Adrenal gland (tissue), 12 donors: ENCODE measurements around the gene PALMD. TPM values are rescaled to one million over a fixed set of nuclear protein-coding genes. Genes with fewer than 3 reads are reported as not detected.

Experiments used
- DNase-seq, 7 donors: peaks; one replicate each; pipeline ENCODE4 v3.0.0-alpha.2; 2019 to 2020
- H3K27ac ChIP-seq, 5 donors: fragments of 200-600 bp; sonication (generic) in 4 of 5; 1 replicate in 3 of 5; 2 replicates in 2 of 5; pipeline versions ENCODE4 v1.5.1 to v1.8.0; 2016 to 2020; ENCODE audit warnings: mild to moderate bottlenecking in 1 of 5
- H3K27me3 ChIP-seq: fragments of 200-600 bp; 2 replicates; pipeline ENCODE4 v1.8.0; 2021
- H3K36me3 ChIP-seq, 2 donors: fragments of 200-600 bp; replicated peaks in 1 of 2; 1 replicate in 1 of 2; 2 replicates in 1 of 2; pipeline versions ENCODE4 v1.5.1 to v1.8.0; 2018 to 2022
- H3K4me1 ChIP-seq, 2 donors: fragments of 200-600 bp; replicated peaks in 1 of 2; 1 replicate in 1 of 2; 2 replicates in 1 of 2; pipeline versions ENCODE4 v1.5.1 to v1.8.0; 2018 to 2021
- H3K4me3 ChIP-seq, 4 donors: fragments of 200-600 bp; sonication (generic) in 3 of 4; one replicate each; pipeline ENCODE4 v1.5.1; 2016 to 2018
- H3K9me3 ChIP-seq, 3 donors: fragments of 200-600 bp; sonication (generic) in 1 of 3; replicated peaks in 1 of 3; 1 replicate in 2 of 3; 2 replicates in 1 of 3; pipeline versions ENCODE4 v1.5.1 to v1.8.0; 2016 to 2021
- POLR2A ChIP-seq, 2 donors: fragments of 450-650 bp; IDR thresholded peaks; one replicate each; pipeline ENCODE4 v1.6.1; 2017; ENCODE audit warnings: antibody characterized with exemption in 2 of 2, mild to moderate bottlenecking in 2 of 2, moderate library complexity in 1 of 2
- WGBS, 4 donors: extraction: QIAGEN DNeasy Blood & Tissue Kit in 2 of 4; methylation state at CpG; one replicate each; pipeline versions ENCODE4 v1.1.5 to v1.1.7; 2013 to 2017; 5-methylcytosine and 5-hydroxymethylcytosine counted together
- intact Hi-C, 2 donors: fragments of 100-400 bp; cut with DNase I; formaldehyde crosslinking; loops; one replicate each; pipeline versions ENCODE4 v1.14.1 to v1.15.0; 2022 to 2023
- polyA plus RNA-seq, 3 donors: library from polyadenylated mRNA; stranded (reverse); fragments of 200-250 nt in 2 of 3; fragments of 350-450 nt in 1 of 3; fragmentation: Illumina TruSeq in 1 of 3; extraction: RNeasy Lipid Tissue Mini Kit (QIAGEN cat#74804) in 1 of 3; gene quantifications; one replicate each; pipeline ENCODE4 v1.2.3, GENCODE V29; 2013 to 2014
- total RNA-seq, 9 donors: library from RNA; depleted of rRNA in 4 of 9; stranded (reverse); fragments of >200 nt in 4 of 9; fragments of 120-200 nt in 1 of 9; fragmentation: NEBNext Ultra II Directional in 1 of 9; extraction: Animal tissue kit (Norgen Biotek cat#: 25700) in 1 of 9; gene quantifications; one replicate each; pipeline versions ENCODE4 v1.1.0 to v1.2.4, GENCODE V29; 2013 to 2023
- TF ChIP-seq, protein P1 (sequence below), 6 experiments: fragments of 450-650 bp in 4 of 6; fragments of 200-600 bp in 2 of 6; sonication (generic) in 1 of 6; IDR thresholded peaks; 1 replicate in 5 of 6; 2 replicates in 1 of 6; pipeline versions ENCODE4 v1.5.1 to v1.8.0; 2016 to 2021; ENCODE audit warnings: antibody characterized with exemption in 6 of 6, mild to moderate bottlenecking in 2 of 6, moderate library complexity in 1 of 6
- donor health status: healthy with polysubstance abuse.
- donor health status: Bipolar disorder and iron deficiency.
- donor health status: DM: yes; HTN: yes; CAD: no.
- donor health status: DM: no; HTN: no; CAD: no.
- donor health status: DM: no; HTN: no; CAD: no.
- donor health status: DM: yes; HTN: yes; CAD: no.

PALMD gene
- total and polyA plus RNA-seq, 12 donors: 35.8 to 189 (median 66.0) TPM

DNA sequence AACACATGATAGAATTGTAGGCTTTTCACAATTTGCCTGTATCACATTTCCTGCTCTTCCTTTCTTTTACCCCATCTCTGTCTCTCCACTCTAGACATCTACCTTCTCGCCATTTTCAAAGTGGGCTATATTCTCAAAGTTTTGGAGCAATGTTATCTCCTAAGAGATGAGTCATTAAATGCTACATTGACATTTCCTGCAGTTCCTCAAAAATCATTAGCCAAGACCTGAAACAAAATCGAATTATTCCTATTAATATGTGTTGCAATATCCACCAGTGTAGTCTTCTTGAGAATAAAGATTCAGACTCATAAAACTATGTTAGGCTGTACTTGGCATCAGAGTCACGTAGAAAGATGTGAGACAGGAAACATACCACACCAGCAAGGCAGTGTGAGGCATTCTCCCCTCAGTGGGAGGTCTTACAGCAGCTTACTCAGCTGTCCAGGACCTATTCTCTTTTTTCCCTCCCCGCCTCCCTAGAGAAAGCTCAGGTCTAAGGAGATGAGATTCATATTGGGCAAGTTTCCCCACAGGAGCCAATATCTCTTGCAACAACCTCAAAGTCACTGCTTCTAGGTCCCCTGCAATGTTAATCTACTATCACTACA, 81.8 kb downstream of the PALMD start:
- peaks cover 0 to 10% of the 10 kb centered on the region in 2 donors for H3K4me1 ChIP-seq
- no peaks in the 10 kb centered on the region for H3K9me3 ChIP-seq
- TF ChIP-seq POLR2A (IDR thresholded peaks at IDR 0.05): no peak
- TF ChIP-seq, protein P1, sequence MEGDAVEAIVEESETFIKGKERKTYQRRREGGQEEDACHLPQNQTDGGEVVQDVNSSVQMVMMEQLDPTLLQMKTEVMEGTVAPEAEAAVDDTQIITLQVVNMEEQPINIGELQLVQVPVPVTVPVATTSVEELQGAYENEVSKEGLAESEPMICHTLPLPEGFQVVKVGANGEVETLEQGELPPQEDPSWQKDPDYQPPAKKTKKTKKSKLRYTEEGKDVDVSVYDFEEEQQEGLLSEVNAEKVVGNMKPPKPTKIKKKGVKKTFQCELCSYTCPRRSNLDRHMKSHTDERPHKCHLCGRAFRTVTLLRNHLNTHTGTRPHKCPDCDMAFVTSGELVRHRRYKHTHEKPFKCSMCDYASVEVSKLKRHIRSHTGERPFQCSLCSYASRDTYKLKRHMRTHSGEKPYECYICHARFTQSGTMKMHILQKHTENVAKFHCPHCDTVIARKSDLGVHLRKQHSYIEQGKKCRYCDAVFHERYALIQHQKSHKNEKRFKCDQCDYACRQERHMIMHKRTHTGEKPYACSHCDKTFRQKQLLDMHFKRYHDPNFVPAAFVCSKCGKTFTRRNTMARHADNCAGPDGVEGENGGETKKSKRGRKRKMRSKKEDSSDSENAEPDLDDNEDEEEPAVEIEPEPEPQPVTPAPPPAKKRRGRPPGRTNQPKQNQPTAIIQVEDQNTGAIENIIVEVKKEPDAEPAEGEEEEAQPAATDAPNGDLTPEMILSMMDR (IDR thresholded peaks at IDR 0.05): no peak
- intact Hi-C loops: no loop called here
- no peaks in the 10 kb centered on the region for H3K27me3 ChIP-seq
- 66 to 76% (median 75%) methylated on average over 4 of the region's 4 CpGs for WGBS, 4 donors
- no peaks in the 10 kb centered on the region for H3K36me3 ChIP-seq
- no peak overlapping the region for H3K4me3 ChIP-seq
- no peak for DNase-seq
- H3K27ac ChIP-seq: peak overlapping the region in 3 of 5 donors; percentile 10 to 40 (median 35)

DNA sequence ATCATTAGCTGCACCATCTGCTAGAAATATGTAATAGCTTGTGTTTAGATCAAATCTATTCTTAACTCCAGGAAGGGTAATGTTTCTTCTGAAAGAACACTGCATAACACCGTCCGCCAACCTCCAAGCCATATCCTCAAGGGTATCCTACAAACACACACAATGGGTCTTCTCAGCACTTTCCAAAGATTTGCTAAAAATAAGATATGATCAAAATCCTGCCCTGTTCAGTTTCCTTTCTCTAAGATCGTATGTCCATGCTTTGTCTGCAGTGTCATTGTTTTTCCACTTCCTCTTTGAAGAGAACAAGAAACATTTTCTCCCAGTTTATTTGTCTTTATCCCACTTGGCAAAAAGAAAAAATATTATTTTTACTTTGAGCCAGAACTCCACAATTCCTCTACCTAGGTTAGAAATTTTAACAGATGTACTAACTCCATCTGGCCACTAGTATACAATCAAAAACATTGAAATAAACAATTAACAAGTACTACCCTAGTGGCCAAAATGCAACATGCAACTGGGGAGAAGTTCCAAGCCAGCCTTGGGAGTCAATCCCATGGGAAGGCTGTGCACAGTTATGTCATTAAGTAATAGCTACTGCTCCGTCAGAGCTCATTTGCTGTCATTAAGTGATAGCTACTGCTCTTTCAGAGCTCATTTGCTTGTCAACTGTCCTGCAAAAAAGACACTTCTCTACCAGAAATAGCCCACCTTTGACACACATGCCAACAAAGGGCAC, 82.8 kb downstream of the PALMD start:
- Histone ChIP-seq H3K27ac (peak overlapping the region in 3 of 5 donors; percentile 35 to 53 (median 40)), H3K4me1 (peaks cover 0 to 10% of the 10 kb centered on the region in 2 donors), H3K36me3 (no peaks in the 10 kb centered on the region), H3K9me3 (no peaks in the 10 kb centered on the region), H3K27me3 (no peaks in the 10 kb centered on the region), H3K4me3 (peak overlapping the region in 1 of 4 donors; percentile 5)
- intact Hi-C loops: no loop called here
- TF ChIP-seq, protein P1 (IDR thresholded peaks at IDR 0.05): peak in 5 of 6 experiments; percentile 30 to 53 (median 39)
- TF ChIP-seq POLR2A (IDR thresholded peaks at IDR 0.05): no peak
- WGBS, 4 donors: 65 to 69% (median 67%) methylated on average over 4 of the region's 4 CpGs
- no peak for DNase-seq

DNA sequence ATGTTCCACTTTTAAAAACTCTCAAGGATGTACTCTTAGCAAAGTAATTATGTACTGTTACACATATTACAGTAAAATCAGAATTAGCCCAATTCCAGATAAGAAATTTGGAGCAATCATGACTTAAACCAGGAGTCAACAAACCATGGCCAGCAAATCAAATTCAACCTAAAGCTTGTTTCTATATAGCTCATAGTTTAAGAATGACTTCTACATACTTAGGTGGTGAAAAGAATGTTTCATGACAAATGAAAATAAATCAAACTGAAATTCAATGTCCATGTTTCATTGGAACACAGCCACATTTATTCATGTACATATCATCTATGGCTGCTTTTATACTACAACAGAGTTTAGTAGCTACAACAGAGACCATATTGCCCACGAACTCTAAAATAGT, 85.5 kb downstream of the PALMD start:
- WGBS, 4 donors: 88 to 96% (median 92%) methylated on average over 1 of the region's 1 CpG
- no peak for TF ChIP-seq POLR2A (IDR thresholded peaks at IDR 0.05)
- TF ChIP-seq, protein P1 (IDR thresholded peaks at IDR 0.05): no peak
- no peak for DNase-seq
- Histone ChIP-seq H3K4me3 (no peak overlapping the region), H3K36me3 (no peaks in the 10 kb centered on the region), H3K27me3 (no peaks in the 10 kb centered on the region), H3K27ac (no peak overlapping the region), H3K9me3 (no peaks in the 10 kb centered on the region), H3K4me1 (peaks cover 0 to 10% of the 10 kb centered on the region in 2 donors)
- intact Hi-C loops: no loop called here

DNA sequence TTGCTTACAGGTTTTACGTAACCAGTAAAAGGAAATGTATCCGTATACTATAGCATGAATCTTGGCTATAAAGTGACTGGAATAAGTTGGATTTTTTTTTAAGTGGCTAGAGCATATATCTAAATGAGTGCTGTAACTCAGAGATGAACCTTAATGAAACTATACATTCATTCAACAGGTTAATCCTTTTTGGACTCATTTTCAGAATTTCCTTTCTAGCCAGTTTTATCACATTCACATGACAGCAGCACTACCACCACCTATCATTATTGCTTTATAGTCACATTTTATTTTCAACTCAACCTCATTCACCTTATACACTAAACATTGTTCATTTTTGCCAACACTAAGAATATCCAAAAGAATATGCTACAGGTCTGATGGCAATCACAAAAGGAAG, 89.9 kb downstream of the PALMD start:
- Histone ChIP-seq H3K4me1 (no peaks in the 10 kb centered on the region), H3K4me3 (no peak overlapping the region), H3K27me3 (no peaks in the 10 kb centered on the region), H3K36me3 (no peaks in the 10 kb centered on the region), H3K27ac (no peak overlapping the region), H3K9me3 (no peaks in the 10 kb centered on the region)
- intact Hi-C loops: no loop called here
- DNase-seq: no peak
- TF ChIP-seq, protein P1 (IDR thresholded peaks at IDR 0.05): no peak
- TF ChIP-seq POLR2A (IDR thresholded peaks at IDR 0.05): no peak
- 71 to 96% (median 94%) methylated on average over 2 of the region's 2 CpGs for WGBS, 4 donors
